HL-60 (cell line): ENCODE measurements around the gene LAMTOR1.

Source experiments
- DNase-seq, 2 experiments: peaks; one replicate each; pipeline ENCODE4 v3.0.0-alpha.2; 2010 to 2020; ENCODE audit warnings: low read depth in 1 of 2, low spot score in 1 of 2
- H3K27ac ChIP-seq: fragments of 250-450 bp; sonication (Bioruptor Pico); replicated peaks from 2 replicates; pipeline ENCODE4 v1.5.1; 2020; ENCODE audit warnings: mild to moderate bottlenecking, moderate library complexity
- H3K27me3 ChIP-seq: fragments of 250-450 bp; sonication (Bioruptor Pico); 2 replicates; pipeline ENCODE4 v1.5.1; 2021; ENCODE audit warnings: mild to moderate bottlenecking, moderate library complexity; ENCODE audit not compliant: insufficient read depth, poor library complexity, severe bottlenecking
- H3K4me3 ChIP-seq: replicated peaks from 2 replicates; pipeline ENCODE4 v1.5.1; 2011; ENCODE audit warnings: mild to moderate bottlenecking, control low read depth, low read length; ENCODE audit not compliant: insufficient read depth
- GABPA ChIP-seq: IDR thresholded peaks from 2 replicates; pipeline ENCODE4 v1.6.1; 2012; ENCODE audit warnings: low read depth
- POLR2AphosphoS5 ChIP-seq: IDR thresholded peaks from 2 replicates; pipeline ENCODE4 v1.6.1; 2012; ENCODE audit warnings: low read depth
- SPI1 ChIP-seq: IDR thresholded peaks from 2 replicates; pipeline ENCODE4 v1.6.1; 2012; ENCODE audit warnings: low read depth, mild to moderate bottlenecking, borderline replicate concordance
- TF ChIP-seq, protein P1 (sequence below): IDR thresholded peaks from one replicate; pipeline ENCODE4 v1.5.1; 2011; ENCODE audit warnings: low read length, control low read depth, inconsistent platforms; ENCODE audit not compliant: insufficient read depth
- TF ChIP-seq, protein P2 (sequence below): IDR thresholded peaks from 2 replicates; pipeline ENCODE4 v1.6.1; 2012; ENCODE audit warnings: low read depth; ENCODE audit not compliant: insufficient replicate concordance

LAMTOR1 gene

DNA sequence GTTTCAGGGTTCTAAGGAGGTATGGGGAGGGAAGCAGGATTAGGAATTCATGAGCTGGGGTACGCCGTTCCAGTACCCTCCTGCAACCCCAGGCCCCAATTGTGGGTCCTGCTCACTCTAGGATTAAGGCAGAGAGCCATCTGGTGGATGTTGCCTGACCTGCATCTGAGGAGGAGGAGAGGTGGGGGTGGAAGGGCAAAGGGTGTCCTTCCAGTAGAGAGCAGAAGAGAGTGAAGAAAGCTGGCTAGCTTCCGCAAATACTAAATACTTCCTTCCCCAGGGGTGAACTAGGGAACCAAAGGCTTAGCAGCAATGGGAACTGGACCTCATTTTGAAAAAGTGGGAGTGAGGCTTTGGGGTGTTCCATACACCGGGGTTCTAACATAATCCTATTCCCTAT lies 11.8 kb downstream of the LAMTOR1 start:
- Histone ChIP-seq H3K27me3 (no peaks in the 10 kb centered on the region), H3K27ac (peak overlapping the region; percentile 47), H3K4me3 (no peak overlapping the region)
- TF ChIP-seq, protein P1, sequence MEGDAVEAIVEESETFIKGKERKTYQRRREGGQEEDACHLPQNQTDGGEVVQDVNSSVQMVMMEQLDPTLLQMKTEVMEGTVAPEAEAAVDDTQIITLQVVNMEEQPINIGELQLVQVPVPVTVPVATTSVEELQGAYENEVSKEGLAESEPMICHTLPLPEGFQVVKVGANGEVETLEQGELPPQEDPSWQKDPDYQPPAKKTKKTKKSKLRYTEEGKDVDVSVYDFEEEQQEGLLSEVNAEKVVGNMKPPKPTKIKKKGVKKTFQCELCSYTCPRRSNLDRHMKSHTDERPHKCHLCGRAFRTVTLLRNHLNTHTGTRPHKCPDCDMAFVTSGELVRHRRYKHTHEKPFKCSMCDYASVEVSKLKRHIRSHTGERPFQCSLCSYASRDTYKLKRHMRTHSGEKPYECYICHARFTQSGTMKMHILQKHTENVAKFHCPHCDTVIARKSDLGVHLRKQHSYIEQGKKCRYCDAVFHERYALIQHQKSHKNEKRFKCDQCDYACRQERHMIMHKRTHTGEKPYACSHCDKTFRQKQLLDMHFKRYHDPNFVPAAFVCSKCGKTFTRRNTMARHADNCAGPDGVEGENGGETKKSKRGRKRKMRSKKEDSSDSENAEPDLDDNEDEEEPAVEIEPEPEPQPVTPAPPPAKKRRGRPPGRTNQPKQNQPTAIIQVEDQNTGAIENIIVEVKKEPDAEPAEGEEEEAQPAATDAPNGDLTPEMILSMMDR, result peak; percentile 97
- TF ChIP-seq SPI1, result peak; percentile 80; the same call in 1 of the 2 replicates
- no peak for TF ChIP-seq GABPA
- no peak for TF ChIP-seq POLR2AphosphoS5
- peak; percentile 61 to 93 for DNase-seq

DNA sequence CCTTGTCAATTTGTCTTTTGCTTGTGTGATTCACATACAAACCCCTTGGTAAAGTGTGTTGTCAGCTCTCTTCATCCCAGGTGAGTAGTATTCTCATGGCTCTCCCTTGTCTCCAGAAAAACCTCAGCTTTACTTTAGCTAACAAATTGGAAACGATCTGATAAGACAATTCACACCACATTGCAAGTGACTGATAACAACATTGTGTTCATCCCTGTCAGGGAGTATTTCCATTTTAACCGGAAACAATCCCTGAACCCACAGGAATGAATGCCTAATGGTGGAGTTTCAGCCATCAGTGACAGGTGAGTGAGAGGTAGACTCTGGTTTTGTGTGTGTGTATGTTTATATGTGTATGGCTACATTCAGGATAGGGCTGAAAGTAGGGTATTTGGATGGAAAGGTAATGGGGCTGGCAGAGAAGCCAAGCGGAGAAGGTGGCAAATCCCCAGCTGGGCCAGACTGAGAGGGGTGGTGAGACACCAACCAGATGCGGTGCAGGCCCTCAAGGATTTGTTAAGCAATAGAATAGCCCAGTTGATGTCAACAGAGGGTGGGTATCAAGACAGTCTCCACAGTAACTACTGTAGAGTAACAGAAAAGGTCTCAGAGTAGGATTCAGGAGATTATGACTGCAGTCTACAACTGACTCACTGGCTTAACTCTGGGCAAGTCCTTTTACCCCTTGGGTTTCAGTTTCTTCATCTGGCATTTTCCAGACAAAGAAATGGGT lies 14.9 kb downstream of the LAMTOR1 start:
- no peak for DNase-seq
- TF ChIP-seq GABPA (no peak), SPI1 (no peak), POLR2AphosphoS5 (no peak)
- TF ChIP-seq, protein P1, result no peak
- TF ChIP-seq, protein P2, sequence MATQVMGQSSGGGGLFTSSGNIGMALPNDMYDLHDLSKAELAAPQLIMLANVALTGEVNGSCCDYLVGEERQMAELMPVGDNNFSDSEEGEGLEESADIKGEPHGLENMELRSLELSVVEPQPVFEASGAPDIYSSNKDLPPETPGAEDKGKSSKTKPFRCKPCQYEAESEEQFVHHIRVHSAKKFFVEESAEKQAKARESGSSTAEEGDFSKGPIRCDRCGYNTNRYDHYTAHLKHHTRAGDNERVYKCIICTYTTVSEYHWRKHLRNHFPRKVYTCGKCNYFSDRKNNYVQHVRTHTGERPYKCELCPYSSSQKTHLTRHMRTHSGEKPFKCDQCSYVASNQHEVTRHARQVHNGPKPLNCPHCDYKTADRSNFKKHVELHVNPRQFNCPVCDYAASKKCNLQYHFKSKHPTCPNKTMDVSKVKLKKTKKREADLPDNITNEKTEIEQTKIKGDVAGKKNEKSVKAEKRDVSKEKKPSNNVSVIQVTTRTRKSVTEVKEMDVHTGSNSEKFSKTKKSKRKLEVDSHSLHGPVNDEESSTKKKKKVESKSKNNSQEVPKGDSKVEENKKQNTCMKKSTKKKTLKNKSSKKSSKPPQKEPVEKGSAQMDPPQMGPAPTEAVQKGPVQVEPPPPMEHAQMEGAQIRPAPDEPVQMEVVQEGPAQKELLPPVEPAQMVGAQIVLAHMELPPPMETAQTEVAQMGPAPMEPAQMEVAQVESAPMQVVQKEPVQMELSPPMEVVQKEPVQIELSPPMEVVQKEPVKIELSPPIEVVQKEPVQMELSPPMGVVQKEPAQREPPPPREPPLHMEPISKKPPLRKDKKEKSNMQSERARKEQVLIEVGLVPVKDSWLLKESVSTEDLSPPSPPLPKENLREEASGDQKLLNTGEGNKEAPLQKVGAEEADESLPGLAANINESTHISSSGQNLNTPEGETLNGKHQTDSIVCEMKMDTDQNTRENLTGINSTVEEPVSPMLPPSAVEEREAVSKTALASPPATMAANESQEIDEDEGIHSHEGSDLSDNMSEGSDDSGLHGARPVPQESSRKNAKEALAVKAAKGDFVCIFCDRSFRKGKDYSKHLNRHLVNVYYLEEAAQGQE, result no peak
- H3K27me3 ChIP-seq, result no peaks in the 10 kb centered on the region
- no peak overlapping the region for H3K27ac ChIP-seq
- no peak overlapping the region for H3K4me3 ChIP-seq

DNA sequence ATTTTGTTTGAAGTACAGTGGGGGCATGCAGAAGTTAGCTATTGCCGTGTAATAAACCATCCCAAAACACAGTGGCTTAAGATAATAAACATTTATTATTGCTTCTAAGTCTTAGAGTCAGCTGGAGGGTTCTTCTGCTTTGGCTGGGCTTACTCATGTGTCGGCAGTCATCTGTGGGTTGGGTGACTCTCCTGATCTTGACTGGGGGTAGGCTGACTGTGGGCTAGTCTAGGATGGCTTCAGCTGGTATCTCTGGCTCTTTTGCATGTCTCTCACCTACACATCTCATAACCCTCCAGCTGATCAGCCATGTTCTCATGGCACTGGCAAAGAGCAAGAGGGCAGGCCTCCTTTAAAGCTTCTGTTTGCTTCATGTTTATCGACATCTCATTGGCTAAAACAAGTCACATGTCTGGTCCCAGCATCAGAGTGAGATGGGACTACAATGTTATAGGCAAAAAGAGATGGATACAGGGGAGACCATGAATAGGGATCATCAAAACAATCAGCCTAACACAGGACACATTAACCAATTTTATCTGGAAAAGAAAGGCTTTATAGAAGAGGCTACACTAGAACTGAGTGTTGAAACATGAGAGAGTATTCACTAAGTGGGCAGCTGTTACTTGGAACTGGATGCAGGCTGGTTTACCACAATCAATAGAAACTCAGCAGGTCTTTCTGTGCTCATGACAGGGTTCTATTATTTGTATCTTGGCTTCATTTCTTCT lies 17.3 kb downstream of the LAMTOR1 start:
- Histone ChIP-seq H3K27me3 (no peaks in the 10 kb centered on the region), H3K27ac (no peak overlapping the region), H3K4me3 (no peak overlapping the region)
- TF ChIP-seq SPI1 (no peak), GABPA (no peak), POLR2AphosphoS5 (no peak)
- TF ChIP-seq, protein P1, result no peak
- TF ChIP-seq, protein P2, result no peak
- DNase-seq, result no peak
